Sigmoid colon (tissue), 7 donors: ENCODE measurements around the gene CHD1L. TPM values are rescaled to one million over a fixed set of nuclear protein-coding genes. Genes with fewer than 3 reads are reported as not detected.

Experiments used
- DNase-seq: peaks from one replicate; pipeline ENCODE4 v3.0.0-alpha.2; 2019
- H3K27ac ChIP-seq, 4 donors: fragments of 200-600 bp; sonication (generic); one replicate each; pipeline ENCODE4 v1.5.1; 2016 to 2019; ENCODE audit warnings: mild to moderate bottlenecking in 1 of 4
- H3K27me3 ChIP-seq, 3 donors: fragments of 200-600 bp; sonication (generic); one replicate each; pipeline ENCODE4 v1.5.1; 2019; ENCODE audit warnings: mild to moderate bottlenecking in 1 of 3
- H3K36me3 ChIP-seq, 4 donors: fragments of 200-600 bp; sonication (generic); one replicate each; pipeline ENCODE4 v1.5.1; 2016 to 2019
- H3K4me1 ChIP-seq, 4 donors: fragments of 200-600 bp; sonication (generic); one replicate each; pipeline ENCODE4 v1.5.1; 2017 to 2019
- H3K4me3 ChIP-seq, 4 donors: fragments of 200-600 bp; sonication (generic); one replicate each; pipeline ENCODE4 v1.5.1; 2017 to 2019; ENCODE audit warnings: mild to moderate bottlenecking in 2 of 4, moderate library complexity in 1 of 4
- H3K9me3 ChIP-seq, 4 donors: fragments of 200-600 bp in 3 of 4; sonication (generic) in 3 of 4; one replicate each; pipeline versions ENCODE4 v1.5.1 to v1.6.1; 2013 to 2019
- EP300 ChIP-seq, 4 donors: sonication (generic); formaldehyde crosslinking; IDR thresholded peaks; one replicate each; pipeline ENCODE4 v1.6.1; 2017; ENCODE audit warnings: antibody characterized with exemption in 4 of 4
- POLR2A ChIP-seq, 2 donors: fragments of 450-650 bp; IDR thresholded peaks; one replicate each; pipeline ENCODE4 v1.6.1; 2016; ENCODE audit warnings: antibody characterized with exemption in 2 of 2, mild to moderate bottlenecking in 2 of 2, moderate library complexity in 2 of 2
- POLR2AphosphoS5 ChIP-seq, 4 donors: sonication (generic); formaldehyde crosslinking; IDR thresholded peaks; one replicate each; pipeline ENCODE4 v1.6.1; 2017; ENCODE audit warnings: antibody characterized with exemption in 4 of 4
- WGBS, 2 donors: extraction: QIAGEN DNeasy Blood & Tissue Kit; methylation state at CpG; one replicate each; pipeline ENCODE4 v1.1.7; 2013; 5-methylcytosine and 5-hydroxymethylcytosine counted together
- intact Hi-C: fragments of 100-400 bp; cut with DNase I; formaldehyde crosslinking; loops from one replicate; pipeline ENCODE4 v1.15.1; 2023
- polyA plus RNA-seq, 3 donors: library from polyadenylated mRNA; stranded (reverse); fragments of 200-250 nt; gene quantifications; one replicate each; pipeline ENCODE4 v1.2.3, GENCODE V29; 2013
- total RNA-seq, 4 donors: library from RNA; depleted of rRNA; stranded (reverse); fragments of >200 nt; gene quantifications; one replicate each; pipeline ENCODE4 v1.1.0, GENCODE V29; 2016
- TF ChIP-seq, protein P1 (sequence below), 4 experiments: fragments of 450-650 bp in 3 of 4; fragments of 200-600 bp in 1 of 4; IDR thresholded peaks; one replicate each; pipeline ENCODE4 v1.5.1; 2016 to 2019; ENCODE audit warnings: antibody characterized with exemption in 4 of 4, mild to moderate bottlenecking in 3 of 4, moderate library complexity in 2 of 4
- donor health status: healthy with polysubstance abuse.
- donor health status: Bipolar disorder and iron deficiency.
- donor health status: healthy.

CHD1L gene
- total and polyA plus RNA-seq, 7 donors = 12.6 to 27.4 (median 20.6) TPM

- intact Hi-C loops = loop anchor here (10.0 kb wide), 1 partner anchor 161 kb away; no protein-coding TSS in a partner anchor
- WGBS, 2 donors = 62 to 72% methylated on average over 3 of the region's 3 CpGs
- DNase-seq = no peak
Measured at GRCh38 chr1:147245586-147246021, 3.1 kb downstream of the CHD1L start.

DNA sequence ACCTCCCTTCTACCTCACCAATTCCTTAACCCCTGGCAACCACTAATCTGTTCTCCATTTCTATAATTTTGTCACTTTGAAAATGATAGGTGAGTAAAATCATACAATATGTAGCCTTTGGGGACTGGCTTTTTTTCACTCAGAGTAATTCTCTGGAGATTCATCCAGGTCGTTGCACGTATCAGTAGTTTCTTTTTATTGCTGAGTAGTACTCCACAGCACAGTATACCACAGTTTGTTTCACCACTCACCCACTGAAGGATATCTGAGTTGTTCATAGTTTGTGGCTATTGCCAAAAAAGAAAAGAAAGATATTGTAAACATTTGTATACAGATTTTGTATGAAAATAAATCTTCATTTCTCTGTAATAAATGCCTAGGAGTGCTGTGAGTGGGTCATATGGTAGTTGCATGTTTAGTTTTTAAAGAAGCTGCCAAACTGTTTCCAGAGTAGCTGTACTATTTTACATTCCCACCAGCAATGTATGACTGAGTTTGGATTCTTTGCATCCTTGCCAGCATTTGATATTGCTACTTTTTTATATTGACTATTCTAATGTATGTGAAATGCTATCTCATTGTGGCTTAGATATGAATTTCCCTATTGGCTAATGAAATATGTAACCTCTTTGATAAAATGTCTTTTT is 3.7 kb downstream of the CHD1L start:
- H3K4me3 ChIP-seq = no peak overlapping the region
- WGBS, 2 donors = 84 to 94% methylated on average over 2 of the region's 2 CpGs
- no peaks in the 10 kb centered on the region for H3K9me3 ChIP-seq
- no peaks in the 10 kb centered on the region for H3K27me3 ChIP-seq
- DNase-seq = no peak
- intact Hi-C loops = loop anchor here (10.0 kb wide), 1 partner anchor 161 kb away; no protein-coding TSS in a partner anchor
- H3K4me1 ChIP-seq = peaks cover 0 to 25% (median 8%) of the 10 kb centered on the region in 4 donors
- TF ChIP-seq EP300 (IDR thresholded peaks at IDR 0.05) (no peak), POLR2AphosphoS5 (IDR thresholded peaks at IDR 0.05) (no peak)
- no peaks in the 10 kb centered on the region for H3K36me3 ChIP-seq
- H3K27ac ChIP-seq = no peak overlapping the region

More at GRCh38 chr1:147245586-147246021, 3.1 kb downstream of the CHD1L start:
- H3K36me3 ChIP-seq = no peaks in the 10 kb centered on the region
- TF ChIP-seq, protein P1, sequence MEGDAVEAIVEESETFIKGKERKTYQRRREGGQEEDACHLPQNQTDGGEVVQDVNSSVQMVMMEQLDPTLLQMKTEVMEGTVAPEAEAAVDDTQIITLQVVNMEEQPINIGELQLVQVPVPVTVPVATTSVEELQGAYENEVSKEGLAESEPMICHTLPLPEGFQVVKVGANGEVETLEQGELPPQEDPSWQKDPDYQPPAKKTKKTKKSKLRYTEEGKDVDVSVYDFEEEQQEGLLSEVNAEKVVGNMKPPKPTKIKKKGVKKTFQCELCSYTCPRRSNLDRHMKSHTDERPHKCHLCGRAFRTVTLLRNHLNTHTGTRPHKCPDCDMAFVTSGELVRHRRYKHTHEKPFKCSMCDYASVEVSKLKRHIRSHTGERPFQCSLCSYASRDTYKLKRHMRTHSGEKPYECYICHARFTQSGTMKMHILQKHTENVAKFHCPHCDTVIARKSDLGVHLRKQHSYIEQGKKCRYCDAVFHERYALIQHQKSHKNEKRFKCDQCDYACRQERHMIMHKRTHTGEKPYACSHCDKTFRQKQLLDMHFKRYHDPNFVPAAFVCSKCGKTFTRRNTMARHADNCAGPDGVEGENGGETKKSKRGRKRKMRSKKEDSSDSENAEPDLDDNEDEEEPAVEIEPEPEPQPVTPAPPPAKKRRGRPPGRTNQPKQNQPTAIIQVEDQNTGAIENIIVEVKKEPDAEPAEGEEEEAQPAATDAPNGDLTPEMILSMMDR (IDR thresholded peaks at IDR 0.05) = no peak
- TF ChIP-seq EP300 (IDR thresholded peaks at IDR 0.05) (no peak), POLR2AphosphoS5 (IDR thresholded peaks at IDR 0.05) (no peak), POLR2A (IDR thresholded peaks at IDR 0.05) (no peak)
- H3K27me3 ChIP-seq = no peaks in the 10 kb centered on the region
- H3K27ac ChIP-seq = no peak overlapping the region
- no peak overlapping the region for H3K4me3 ChIP-seq
- no peaks in the 10 kb centered on the region for H3K9me3 ChIP-seq
- H3K4me1 ChIP-seq = peaks cover 0 to 25% (median 8%) of the 10 kb centered on the region in 4 donors

DNA sequence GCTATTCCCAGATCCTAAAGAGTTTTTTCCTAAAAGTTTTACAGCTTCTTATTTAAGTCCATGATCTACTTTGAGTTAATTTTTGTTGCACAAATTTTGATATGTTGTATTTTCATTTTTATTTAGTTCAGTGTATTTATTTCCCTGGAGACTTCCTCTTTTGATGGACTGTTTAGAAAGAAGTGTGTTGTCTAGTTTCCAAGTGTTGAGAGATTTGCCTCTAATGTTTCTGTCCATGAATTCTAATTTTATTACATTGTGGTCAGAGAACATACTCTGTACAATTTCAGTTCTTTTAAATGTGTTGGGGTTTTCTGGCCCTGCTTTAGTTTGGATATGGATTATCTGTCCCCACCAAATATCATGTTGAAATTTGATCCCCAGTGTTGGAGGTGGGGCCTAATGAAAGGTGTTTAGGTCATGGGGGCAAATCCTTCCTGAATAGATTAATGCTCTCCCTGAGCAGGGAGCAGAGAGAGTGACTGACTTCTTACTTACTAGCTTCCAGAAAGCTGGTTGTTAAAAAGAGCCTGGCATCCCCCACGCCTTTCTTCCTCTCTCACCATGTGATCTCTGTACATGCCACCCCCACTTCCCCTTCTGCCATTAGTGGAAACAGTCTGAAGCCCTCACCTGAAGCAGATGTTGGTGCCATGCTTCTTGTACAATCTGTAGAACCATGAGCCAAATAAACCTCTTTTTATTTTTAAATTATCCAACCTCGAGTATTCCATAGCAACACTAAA is 4.6 kb downstream of the CHD1L start:
- Histone ChIP-seq H3K9me3 (no peaks in the 10 kb centered on the region), H3K27me3 (no peaks in the 10 kb centered on the region), H3K27ac (no peak overlapping the region), H3K36me3 (no peaks in the 10 kb centered on the region), H3K4me1 (peaks cover 0 to 22% (median 8%) of the 10 kb centered on the region in 4 donors), H3K4me3 (no peak overlapping the region)
- intact Hi-C loops = loop anchor here (10.0 kb wide), 1 partner anchor 162 kb away; no protein-coding TSS in a partner anchor
- DNase-seq = no peak
- TF ChIP-seq POLR2AphosphoS5 (IDR thresholded peaks at IDR 0.05) = no peak
- TF ChIP-seq, protein P1 (IDR thresholded peaks at IDR 0.05) = no peak
- no peak for TF ChIP-seq EP300 (IDR thresholded peaks at IDR 0.05)
- no peak for TF ChIP-seq POLR2A (IDR thresholded peaks at IDR 0.05)
- 66 to 81% methylated on average over 2 of the region's 2 CpGs for WGBS, 2 donors

- Histone ChIP-seq H3K9me3 (no peaks in the 10 kb centered on the region), H3K4me1 (peaks cover 0 to 21% (median 8%) of the 10 kb centered on the region in 4 donors), H3K36me3 (no peaks in the 10 kb centered on the region), H3K27ac (no peak overlapping the region), H3K27me3 (no peaks in the 10 kb centered on the region), H3K4me3 (no peak overlapping the region)
- 92 to 96% methylated on average over 4 of the region's 4 CpGs for WGBS, 2 donors
- no peak for DNase-seq
- TF ChIP-seq POLR2A (IDR thresholded peaks at IDR 0.05) (no peak), EP300 (IDR thresholded peaks at IDR 0.05) (no peak), POLR2AphosphoS5 (IDR thresholded peaks at IDR 0.05) (no peak)
- TF ChIP-seq, protein P1 (IDR thresholded peaks at IDR 0.05) = no peak
- intact Hi-C loops = loop anchor here (10.0 kb wide), 1 partner anchor 163 kb away; no protein-coding TSS in a partner anchor
Measured at GRCh38 chr1:147247656-147248238, 5.3 kb downstream of the CHD1L start.

DNA sequence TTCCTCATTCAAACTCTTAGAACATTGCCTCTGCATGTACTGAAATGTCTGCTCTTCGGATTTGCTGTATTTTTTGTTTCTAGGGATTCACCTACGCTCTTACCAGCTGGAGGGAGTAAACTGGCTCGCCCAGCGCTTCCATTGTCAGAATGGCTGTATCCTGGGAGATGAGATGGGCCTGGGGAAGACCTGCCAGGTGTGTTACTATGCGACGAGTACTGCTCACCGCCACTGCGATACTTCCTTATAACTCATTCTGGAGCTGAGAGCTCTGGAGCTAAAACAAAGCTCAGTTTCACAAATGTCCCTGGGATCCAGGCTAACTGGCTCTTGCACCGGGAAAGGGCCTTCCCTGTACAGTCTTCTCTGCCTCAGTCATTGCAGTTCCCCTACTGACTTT is 10.1 kb downstream of the CHD1L start:
- no peak for DNase-seq
- Histone ChIP-seq H3K27me3 (no peaks in the 10 kb centered on the region), H3K9me3 (no peaks in the 10 kb centered on the region), H3K4me3 (no peak overlapping the region), H3K27ac (no peak overlapping the region), H3K4me1 (peaks cover 0 to 2% (median 0%) of the 10 kb centered on the region in 4 donors), H3K36me3 (peaks cover 0 to 4% (median 0%) of the 10 kb centered on the region in 4 donors)
- WGBS, 2 donors = 80 to 94% methylated on average over 9 of the region's 9 CpGs
- TF ChIP-seq POLR2AphosphoS5 (IDR thresholded peaks at IDR 0.05) (no peak), EP300 (IDR thresholded peaks at IDR 0.05) (no peak)
- intact Hi-C loops = no loop called here
